ENCODE results near the gene CAMTA2.

The CAMTA2 gene

GRCh38 chr17:4998027-4998731 lies 10.7 kb upstream of the CAMTA2 start:
- no peaks in the 10 kb centered on the region for H3K9me3 ChIP-seq (ENCODE audit: insufficient read depth, low read length)
- peak overlapping the region; percentile 65 for H3K4me2 ChIP-seq (ENCODE audit: low read depth, low read length, poor library complexity, severe bottlenecking)
- H3K27ac ChIP-seq (ENCODE audit: low read depth, low read length) = no peak overlapping the region
- no peak for TF ChIP-seq CTCF (IDR thresholded peaks at IDR 0.05; ENCODE audit: insufficient read depth, low read length, poor library complexity, severe bottlenecking)
- TF ChIP-seq EZH2phosphoT487 (conservative IDR thresholded peaks at IDR 0.05; ENCODE audit: low read length) = no peak
- H3K27me3 ChIP-seq (ENCODE audit: low read length) = no peaks in the 10 kb centered on the region
- H3K9me2 ChIP-seq (replicated peaks; ENCODE audit: insufficient read depth, low read length) = no peaks in the 10 kb centered on the region
- peak overlapping the region; percentile 78 for H2AFZ ChIP-seq (ENCODE audit: low read depth, low read length, severe bottlenecking)
- peak overlapping the region; percentile 88 for H3K4me3 ChIP-seq (ENCODE audit: insufficient read depth, low read length, poor library complexity, severe bottlenecking)
- no peaks in the 10 kb centered on the region for H3F3A ChIP-seq (ENCODE audit: insufficient read depth)
- H3K9ac ChIP-seq (ENCODE audit: low read length) = peak overlapping the region; percentile 88
- no peaks in the 10 kb centered on the region for H4K20me1 ChIP-seq (ENCODE audit: low read depth, low read length)
- no peaks in the 10 kb centered on the region for H3K79me2 ChIP-seq (ENCODE audit: insufficient read depth, low read length)
- no peaks in the 10 kb centered on the region for H3K36me3 ChIP-seq (ENCODE audit: low read length)

DNA sequence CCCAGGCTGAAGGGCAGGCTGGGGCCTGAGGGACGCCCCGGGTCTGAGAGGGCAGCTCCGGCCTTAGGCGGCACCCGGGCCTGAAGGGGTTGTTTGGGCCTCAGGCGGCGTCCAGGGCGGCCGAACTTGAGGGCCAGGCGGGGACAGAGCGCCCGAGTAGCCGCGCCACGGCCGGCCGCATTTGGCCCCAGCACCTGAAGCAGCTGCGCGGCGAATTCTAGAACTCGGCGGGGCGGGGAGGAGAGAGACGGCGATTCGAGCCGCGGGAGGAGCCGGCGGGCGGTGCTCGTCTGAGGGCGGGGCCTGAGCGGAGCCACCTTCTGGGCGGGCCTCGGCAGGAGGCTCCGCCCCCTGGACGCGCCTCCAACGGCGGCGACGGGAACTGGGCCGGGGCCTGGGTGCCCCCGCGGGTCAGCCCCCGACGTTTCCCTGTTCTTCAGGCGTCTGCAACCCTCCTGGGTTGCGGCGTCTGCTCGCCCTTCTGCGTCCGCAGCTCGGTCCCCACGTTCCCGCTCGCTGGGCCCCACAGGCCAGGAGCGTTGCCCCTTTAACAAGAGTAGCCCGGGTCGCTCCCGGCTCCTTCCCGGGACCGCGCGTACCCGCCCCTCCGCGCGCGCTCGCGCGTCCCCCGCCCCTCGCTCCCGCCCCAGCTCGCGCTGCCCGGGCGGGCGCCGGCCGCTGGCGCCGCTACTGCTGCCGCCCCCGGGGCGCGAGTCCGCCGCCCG lies 10.0 kb upstream of the CAMTA2 start, which contains the start of the genes INCA1 and KIF1C:
TSS of gene INCA1 (minus strand) at position 221 of the 725 bp plus-strand sequence. CDS start 3,085 bp downstream, outside the sequence.
TSS of gene KIF1C (plus strand) at position 649 of the 725 bp plus-strand sequence. CDS start 2,297 bp downstream, outside the sequence.
- Histone ChIP-seq H3K9me3 (ENCODE audit: insufficient read depth, low read length) (no peaks in the 10 kb centered on the region), H3K4me2 (ENCODE audit: low read depth, low read length, poor library complexity, severe bottlenecking) (peak within 1 kb of the TSS; percentile 65), H3K79me2 (ENCODE audit: insufficient read depth, low read length) (no peaks in the 10 kb centered on the region), H3K9me2 (replicated peaks; ENCODE audit: insufficient read depth, low read length) (no peaks in the 10 kb centered on the region), H3K9ac (ENCODE audit: low read length) (peak within 1 kb of the TSS; percentile 88), H3F3A (ENCODE audit: insufficient read depth) (no peaks in the 10 kb centered on the region), H3K27ac (ENCODE audit: low read depth, low read length) (peak within 1 kb of the TSS; percentile 48; the same call in 1 of the 2 replicates), H3K36me3 (ENCODE audit: low read length) (no peaks in the 10 kb centered on the region), H4K20me1 (ENCODE audit: low read depth, low read length) (no peaks in the 10 kb centered on the region), H3K4me3 (ENCODE audit: insufficient read depth, low read length, poor library complexity, severe bottlenecking) (peak within 1 kb of the TSS; percentile 88), H2AFZ (ENCODE audit: low read depth, low read length, severe bottlenecking) (peak within 1 kb of the TSS; percentile 88), H3K27me3 (ENCODE audit: low read length) (no peaks in the 10 kb centered on the region)
- TF ChIP-seq EZH2phosphoT487 (conservative IDR thresholded peaks at IDR 0.05; ENCODE audit: low read length) = no peak
- TF ChIP-seq CTCF (IDR thresholded peaks at IDR 0.05; ENCODE audit: insufficient read depth, low read length, poor library complexity, severe bottlenecking) = no peak

- Histone ChIP-seq H3K9me2 (replicated peaks; ENCODE audit: insufficient read depth, low read length) (no peaks in the 10 kb centered on the region), H3K27me3 (ENCODE audit: low read length) (no peaks in the 10 kb centered on the region), H3K9me3 (ENCODE audit: insufficient read depth, low read length) (no peaks in the 10 kb centered on the region), H3K9ac (ENCODE audit: low read length) (no peak overlapping the region), H3K4me3 (ENCODE audit: insufficient read depth, low read length, poor library complexity, severe bottlenecking) (no peak overlapping the region), H3K4me2 (ENCODE audit: low read depth, low read length, poor library complexity, severe bottlenecking) (no peak overlapping the region), H3F3A (ENCODE audit: insufficient read depth) (peaks cover 7% of the 10 kb centered on the region; the same call in 1 of the 2 replicates), H3K79me2 (ENCODE audit: insufficient read depth, low read length) (no peaks in the 10 kb centered on the region), H4K20me1 (ENCODE audit: low read depth, low read length) (no peaks in the 10 kb centered on the region), H2AFZ (ENCODE audit: low read depth, low read length, severe bottlenecking) (no peak overlapping the region), H3K27ac (ENCODE audit: low read depth, low read length) (no peak overlapping the region), H3K36me3 (ENCODE audit: low read length) (no peaks in the 10 kb centered on the region)
- no peak for TF ChIP-seq EZH2phosphoT487 (conservative IDR thresholded peaks at IDR 0.05; ENCODE audit: low read length)
- no peak for TF ChIP-seq CTCF (IDR thresholded peaks at IDR 0.05; ENCODE audit: insufficient read depth, low read length, poor library complexity, severe bottlenecking)
These were observed 6.7 kb upstream of the CAMTA2 start for GRCh38 chr17:4994081-4994595.
